A549 (cell line): ENCODE data around the gene CWC22. TPM values are rescaled to one million over a fixed set of nuclear protein-coding genes. Genes with fewer than 3 reads are reported as not detected.

ENCODE experiments used
- ATAC-seq, 2 experiments: fragments of 200-7000 bp in 1 of 2; fragments of >200 bp in 1 of 2; cut with Nextera tagmentation in 1 of 2; cut with Tn5 transposase in 1 of 2; 3 replicates each; pipeline versions ENCODE4 v1.8.0 to v1.9.1; 2018 to 2020; ENCODE audit warnings: mild to moderate bottlenecking in 1 of 2, moderate library complexity in 1 of 2
- CTCF ChIA-PET: fragments of 300-600 bp; sonication (Branson Sonifier 250); formaldehyde crosslinking; extraction: SDS; loops from one replicate; lab custom pipeline; 2021; ENCODE audit warnings: antibody characterized with exemption, inconsistent platforms; lab: Yijun Ruan, JAX
- POLR2A ChIA-PET: fragments of 350-600 bp; formaldehyde crosslinking; extraction: SDS; loops from one replicate; lab custom pipeline; 2021; ENCODE audit warnings: antibody characterized with exemption, inconsistent platforms; lab: Yijun Ruan, JAX
- DNase-seq, 2 experiments: peaks; one replicate each; pipeline versions ENCODE4 v3.0.0 to v3.0.0-alpha.2; 2011 to 2016; ENCODE audit warnings: low read depth in 1 of 2, low spot score in 1 of 2
- FAIRE-seq: peaks from 2 replicates; lab custom pipeline; 2011; peaks lifted over from hg19 to GRCh38; lab: Jason Lieb, UNC
- H3K27ac ChIP-seq, 2 experiments: fragments of >200 bp; sonication (Bioruptor Twin); formaldehyde crosslinking; 3 replicates each; pipeline ENCODE4 v1.5.1; 2016 to 2017
- H3K4me1 ChIP-seq: fragments of >200 bp; sonication (Bioruptor Twin); formaldehyde crosslinking; 3 replicates; pipeline ENCODE4 v1.6.1; 2016
- H3K4me2 ChIP-seq: fragments of >200 bp; sonication (Bioruptor Twin); formaldehyde crosslinking; 3 replicates; pipeline ENCODE4 v1.6.1; 2016
- H3K4me3 ChIP-seq: fragments of >200 bp; sonication (Bioruptor Twin); formaldehyde crosslinking; 3 replicates; pipeline ENCODE4 v1.5.1; 2016
- H3K9me3 ChIP-seq: fragments of >200 bp; sonication (Bioruptor Twin); formaldehyde crosslinking; 3 replicates; pipeline ENCODE4 v1.6.1; 2016
- BHLHE40 ChIP-seq: IDR thresholded peaks from 2 replicates; pipeline ENCODE4 v1.6.1; 2012; ENCODE audit warnings: low read depth, low read length, inconsistent platforms
- CBX8 ChIP-seq: fragments of 200-600 bp; sonication (generic); IDR thresholded peaks from 2 replicates; pipeline ENCODE4 v1.6.1; 2016
- ESRRA ChIP-seq: fragments of 150-350 bp; IDR thresholded peaks from 2 replicates; pipeline ENCODE4 v1.6.1; 2014; ENCODE audit warnings: mild to moderate bottlenecking, low read length, borderline replicate concordance
- FOSB ChIP-seq: fragments of 250-450 bp; sonication (Bioruptor Pico); IDR thresholded peaks from 2 replicates; pipeline ENCODE4 v1.5.0; 2020; ENCODE audit warnings: mild to moderate bottlenecking, moderate library complexity
- GATA3 ChIP-seq: IDR thresholded peaks from 2 replicates; pipeline ENCODE4 v1.6.1; 2012; ENCODE audit warnings: borderline replicate concordance
- HEYL ChIP-seq: fragments of 250-450 bp; sonication (Bioruptor Pico); IDR thresholded peaks from 2 replicates; pipeline ENCODE4 v1.8.0; 2021; ENCODE audit warnings: mild to moderate bottlenecking, moderate library complexity
- HOXB13 ChIP-seq: fragments of 250-450 bp; sonication (Bioruptor Pico); IDR thresholded peaks from 2 replicates; pipeline ENCODE4 v1.5.0; 2020; ENCODE audit warnings: low read depth, mild to moderate bottlenecking, moderate library complexity
- HOXB5 ChIP-seq: fragments of 250-450 bp; sonication (Bioruptor Pico); IDR thresholded peaks from 2 replicates; pipeline ENCODE4 v1.5.0; 2020; ENCODE audit warnings: mild to moderate bottlenecking, moderate library complexity
- KDM5A ChIP-seq: fragments of 200-600 bp; sonication (generic); IDR thresholded peaks from 2 replicates; pipeline ENCODE4 v1.6.1; 2016; ENCODE audit warnings: antibody characterized with exemption, mild to moderate bottlenecking
- MAFK ChIP-seq: fragments of 450-650 bp; IDR thresholded peaks from 2 replicates; pipeline ENCODE4 v1.6.1; 2014; ENCODE audit not compliant: partially characterized antibody
- MAZ ChIP-seq: fragments of 150-350 bp; IDR thresholded peaks from 2 replicates; pipeline ENCODE4 v1.6.1; 2014; ENCODE audit warnings: antibody characterized with exemption, low read depth, low read length, borderline replicate concordance
- MYC ChIP-seq: IDR thresholded peaks from 2 replicates; pipeline ENCODE4 v1.6.1; 2012; ENCODE audit warnings: mild to moderate bottlenecking, inconsistent platforms, low read length, improper control_type of control experiment, borderline replicate concordance
- NPAS2 ChIP-seq: fragments of 250-450 bp; sonication (Bioruptor Pico); IDR thresholded peaks from 2 replicates; pipeline ENCODE4 v1.8.0; 2022; ENCODE audit warnings: mild to moderate bottlenecking, moderate library complexity, borderline replicate concordance
- PHF8 ChIP-seq: fragments of 200-600 bp; sonication (generic); IDR thresholded peaks from 2 replicates; pipeline ENCODE4 v1.6.1; 2016; ENCODE audit warnings: low read depth, mild to moderate bottlenecking, antibody characterized with exemption, moderate library complexity, borderline replicate concordance
- POLR2A ChIP-seq: IDR thresholded peaks from 2 replicates; pipeline ENCODE4 v1.6.1; 2012; ENCODE audit warnings: mild to moderate bottlenecking, low read length
- RAD21 ChIP-seq, 2 experiments: fragments of >200 bp in 1 of 2; sonication (Bioruptor Twin) in 1 of 2; formaldehyde crosslinking in 1 of 2; IDR thresholded peaks in 1 of 2; conservative IDR thresholded peaks in 1 of 2; 2 replicates in 1 of 2; 3 replicates in 1 of 2; pipeline ENCODE4 v1.6.1; 2012 to 2018; ENCODE audit warnings: inconsistent platforms in 1 of 2
- RCOR1 ChIP-seq: fragments of 150-350 bp; IDR thresholded peaks from 2 replicates; pipeline ENCODE4 v1.6.1; 2014; ENCODE audit warnings: antibody characterized with exemption, low read length, low read depth
- RNF2 ChIP-seq: fragments of 200-600 bp; sonication (generic); IDR thresholded peaks from 2 replicates; pipeline ENCODE4 v1.6.1; 2016; ENCODE audit warnings: low read depth, mild to moderate bottlenecking, antibody characterized with exemption, moderate library complexity, borderline replicate concordance
- TFCP2L1 ChIP-seq: fragments of 250-450 bp; sonication (Bioruptor Pico); IDR thresholded peaks from 2 replicates; pipeline ENCODE4 v1.5.0; 2021; ENCODE audit warnings: mild to moderate bottlenecking
- ZC3H11A ChIP-seq: fragments of 450-650 bp; IDR thresholded peaks from 2 replicates; pipeline ENCODE4 v1.6.1; 2014; ENCODE audit warnings: antibody characterized with exemption, mild to moderate bottlenecking
- ZSCAN20 ChIP-seq: fragments of 250-450 bp; sonication (Bioruptor Pico); IDR thresholded peaks from 2 replicates; pipeline ENCODE4 v1.8.0; 2022; ENCODE audit warnings: mild to moderate bottlenecking, moderate library complexity
- WGBS: methylation state at CpG from one replicate; pipeline ENCODE4 v1.1.6; 2017; ENCODE audit errors: missing lambda C conversion rate; 5-methylcytosine and 5-hydroxymethylcytosine counted together
- polyA plus RNA-seq, 4 experiments: library from polyadenylated mRNA; depleted of rRNA in 3 of 4; stranded (reverse); fragments of >200 nt; fragmentation: RNase III in 1 of 4; extraction: RNeasy Plus Mini Kit Qiagen cat#74134 plus additional on column Dnase treatment in 1 of 4; gene quantifications; 2 replicates in 3 of 4; 3 replicates in 1 of 4; pipeline ENCODE4 v1.2.3, GENCODE V29; 2011 to 2017
- TF ChIP-seq, protein P1 (sequence below): IDR thresholded peaks from 2 replicates; pipeline ENCODE4 v1.6.1; 2012
- TF ChIP-seq, protein P2 (sequence below): fragments of >200 bp; sonication (Bioruptor Twin); formaldehyde crosslinking; IDR thresholded peaks from 3 replicates; pipeline ENCODE4 v1.6.1; 2016
- TF ChIP-seq, protein P3 (sequence below): fragments of 250-450 bp; sonication (Bioruptor Pico); IDR thresholded peaks from 2 replicates; pipeline ENCODE4 v1.5.0; 2021; ENCODE audit warnings: mild to moderate bottlenecking, moderate library complexity, borderline replicate concordance
- TF ChIP-seq, protein P4 (sequence below): IDR thresholded peaks from 2 replicates; pipeline ENCODE4 v1.6.1; 2012
- TF ChIP-seq, protein P5 (sequence below): fragments of >200 bp; sonication (Bioruptor Twin); formaldehyde crosslinking; IDR thresholded peaks from 3 replicates; pipeline ENCODE4 v1.5.1; 2016

CWC22 gene
- polyA plus RNA-seq, 2 of the 4 experiments (the other 2 are of a cell fraction): 7.5 to 14.8 TPM

DNA sequence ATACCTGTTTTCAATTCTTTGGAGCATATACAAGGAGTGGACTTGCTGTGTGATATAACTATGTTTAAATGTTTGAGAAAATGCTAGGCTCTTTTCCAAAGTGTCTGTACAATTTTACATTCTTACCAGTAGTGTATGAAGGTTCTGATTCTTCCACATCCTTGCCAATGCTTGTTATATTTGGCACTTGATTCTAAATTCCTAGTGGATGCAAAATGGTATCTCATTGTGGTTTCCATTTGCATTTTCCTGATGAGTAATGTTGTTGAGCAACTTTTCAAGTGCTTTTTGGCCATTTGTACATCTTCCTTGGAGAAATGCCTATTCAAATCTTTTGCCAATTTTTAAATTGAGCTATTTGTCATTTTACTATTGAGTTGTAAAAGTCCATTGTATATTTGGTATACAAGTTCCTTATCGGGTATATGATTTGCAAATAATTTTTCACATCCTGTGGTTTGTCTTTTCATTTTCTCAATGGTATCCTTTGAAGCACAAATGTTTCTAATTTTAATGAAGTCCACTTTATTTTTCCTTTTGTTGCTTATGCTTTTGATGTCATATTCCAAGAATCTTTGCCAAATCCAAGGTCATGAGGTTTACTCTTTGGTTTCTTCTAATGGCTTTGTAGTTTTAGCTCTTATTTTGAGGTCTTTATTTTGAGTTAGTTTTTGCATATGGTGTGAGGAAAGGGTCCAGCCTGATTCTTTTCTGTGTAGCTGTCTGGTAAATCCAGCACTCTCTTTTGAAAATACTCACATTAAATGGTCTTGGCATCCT lies 33.2 kb upstream of the CWC22 start:
- H3K4me3 ChIP-seq: no peak overlapping the region
- CTCF ChIA-PET: no interaction called here
- FAIRE-seq (no peak), DNase-seq (no peak), ATAC-seq (no peak)
- H3K9me3 ChIP-seq: no peaks in the 10 kb centered on the region
- TF ChIP-seq, protein P1, sequence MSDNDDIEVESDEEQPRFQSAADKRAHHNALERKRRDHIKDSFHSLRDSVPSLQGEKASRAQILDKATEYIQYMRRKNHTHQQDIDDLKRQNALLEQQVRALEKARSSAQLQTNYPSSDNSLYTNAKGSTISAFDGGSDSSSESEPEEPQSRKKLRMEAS: no peak
- TF ChIP-seq, protein P2, sequence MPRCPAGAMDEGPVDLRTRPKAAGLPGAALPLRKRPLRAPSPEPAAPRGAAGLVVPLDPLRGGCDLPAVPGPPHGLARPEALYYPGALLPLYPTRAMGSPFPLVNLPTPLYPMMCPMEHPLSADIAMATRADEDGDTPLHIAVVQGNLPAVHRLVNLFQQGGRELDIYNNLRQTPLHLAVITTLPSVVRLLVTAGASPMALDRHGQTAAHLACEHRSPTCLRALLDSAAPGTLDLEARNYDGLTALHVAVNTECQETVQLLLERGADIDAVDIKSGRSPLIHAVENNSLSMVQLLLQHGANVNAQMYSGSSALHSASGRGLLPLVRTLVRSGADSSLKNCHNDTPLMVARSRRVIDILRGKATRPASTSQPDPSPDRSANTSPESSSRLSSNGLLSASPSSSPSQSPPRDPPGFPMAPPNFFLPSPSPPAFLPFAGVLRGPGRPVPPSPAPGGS: no peak
- TF ChIP-seq MYC (no peak), FOSB (CRISPR knock-in tag) (no peak), CBX8 (no peak), BHLHE40 (no peak), RCOR1 (no peak), RNF2 (no peak), NPAS2 (CRISPR knock-in tag) (no peak), MAFK (no peak), ZC3H11A (no peak)
- no peak overlapping the region for H3K27ac ChIP-seq
- POLR2A ChIA-PET: no interaction called here
- 0% methylated on average over 1 of the region's 1 CpG for WGBS
- no peaks in the 10 kb centered on the region for H3K4me1 ChIP-seq
- H3K4me2 ChIP-seq: no peak overlapping the region

DNA sequence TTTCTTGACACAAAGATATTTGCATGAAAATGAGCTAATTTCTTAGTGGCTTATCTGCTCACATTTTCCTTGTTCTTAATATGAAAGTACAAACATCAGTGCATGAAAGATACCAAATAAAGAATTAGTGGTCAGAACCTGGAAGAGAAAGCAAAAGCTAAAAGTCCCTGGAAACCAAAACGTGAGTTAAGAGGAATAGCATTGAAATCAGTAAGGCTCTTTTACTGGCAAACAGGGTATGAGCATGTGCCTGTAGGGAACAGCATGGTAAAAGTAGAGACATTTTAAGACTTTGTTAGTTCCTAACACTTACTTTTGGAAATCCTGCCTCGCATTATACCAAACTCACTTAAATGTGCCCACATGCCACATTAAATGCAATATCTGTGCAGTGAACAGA lies 31.9 kb upstream of the CWC22 start:
- TF ChIP-seq POLR2A (no peak), NPAS2 (CRISPR knock-in tag) (no peak), RCOR1 (no peak), HEYL (CRISPR knock-in tag) (no peak), RAD21 (conservative IDR thresholded peaks at IDR 0.05 in 1 of 2, IDR thresholded peaks at IDR 0.05 in 1 of 2) (no peak), ZSCAN20 (CRISPR knock-in tag) (no peak), MAZ (no peak), HOXB13 (CRISPR knock-in tag) (no peak), KDM5A (no peak), ESRRA (no peak), GATA3 (no peak), ZC3H11A (no peak)
- Histone ChIP-seq H3K27ac (no peak overlapping the region), H3K9me3 (no peaks in the 10 kb centered on the region), H3K4me2 (no peak overlapping the region), H3K4me1 (no peaks in the 10 kb centered on the region), H3K4me3 (no peak overlapping the region)
- FAIRE-seq: no peak
- WGBS: 4% methylated on average over 2 of the region's 2 CpGs
- ATAC-seq: no peak
- POLR2A ChIA-PET: no interaction called here
- CTCF ChIA-PET: interaction anchor here (0.9 kb wide), 1 partner anchor 30 kb away, joined by 3 read pairs; no protein-coding TSS in a partner anchor
- no peak for DNase-seq

DNA sequence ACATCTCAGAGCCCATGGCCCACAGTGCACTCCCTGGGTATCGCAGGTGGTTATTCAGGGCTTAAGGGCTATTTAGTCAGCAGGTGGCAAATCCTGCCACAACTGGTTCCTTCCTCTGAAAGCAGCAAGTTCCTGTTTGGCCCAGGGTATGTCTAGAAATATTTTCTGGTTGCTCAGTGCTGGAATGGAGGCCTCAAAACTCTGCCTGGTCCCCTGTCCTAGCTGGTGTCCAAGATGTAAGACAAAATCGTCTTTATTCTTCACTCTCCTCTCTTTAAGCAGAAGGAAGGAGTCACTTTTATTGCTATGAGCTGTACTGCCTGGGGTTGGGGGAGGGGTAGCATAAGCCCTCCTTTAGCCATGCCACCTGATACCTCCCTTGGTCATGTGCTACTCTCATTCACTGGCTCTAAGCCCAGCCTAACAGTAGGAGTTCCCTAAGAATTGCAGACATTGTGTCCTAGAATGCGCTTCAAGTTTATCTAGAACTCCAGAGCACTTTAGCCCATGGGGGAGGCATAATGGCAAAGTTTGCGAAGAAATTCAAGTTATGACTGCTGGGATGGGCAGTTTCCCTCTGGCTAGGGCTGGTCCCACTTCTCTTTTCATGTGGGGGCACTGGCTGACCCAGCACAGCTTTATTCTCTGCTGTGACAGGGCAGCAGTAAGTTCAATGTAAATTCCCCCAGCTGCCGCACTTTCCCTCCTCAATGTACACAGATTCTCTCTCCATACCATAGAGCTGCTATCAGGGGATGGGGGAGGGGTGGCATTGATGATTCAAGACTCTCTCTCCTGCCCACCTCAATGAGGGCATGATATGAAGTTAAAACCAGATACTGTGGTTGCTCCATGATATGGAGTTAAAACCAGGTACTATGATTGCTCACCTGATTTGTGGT lies 27.1 kb upstream of the CWC22 start:
- ChIA-PET CTCF (no interaction called here), POLR2A (no interaction called here)
- H3K4me1 ChIP-seq: no peaks in the 10 kb centered on the region
- no peaks in the 10 kb centered on the region for H3K9me3 ChIP-seq
- H3K4me2 ChIP-seq: no peak overlapping the region
- FAIRE-seq (no peak), DNase-seq (no peak), ATAC-seq (no peak)
- no peak overlapping the region for H3K27ac ChIP-seq
- 31% methylated on average over 5 of the region's 5 CpGs for WGBS
- H3K4me3 ChIP-seq: no peak overlapping the region
- TF ChIP-seq HOXB5 (CRISPR knock-in tag): no peak
- TF ChIP-seq HEYL (CRISPR knock-in tag): no peak
- TF ChIP-seq, protein P3, sequence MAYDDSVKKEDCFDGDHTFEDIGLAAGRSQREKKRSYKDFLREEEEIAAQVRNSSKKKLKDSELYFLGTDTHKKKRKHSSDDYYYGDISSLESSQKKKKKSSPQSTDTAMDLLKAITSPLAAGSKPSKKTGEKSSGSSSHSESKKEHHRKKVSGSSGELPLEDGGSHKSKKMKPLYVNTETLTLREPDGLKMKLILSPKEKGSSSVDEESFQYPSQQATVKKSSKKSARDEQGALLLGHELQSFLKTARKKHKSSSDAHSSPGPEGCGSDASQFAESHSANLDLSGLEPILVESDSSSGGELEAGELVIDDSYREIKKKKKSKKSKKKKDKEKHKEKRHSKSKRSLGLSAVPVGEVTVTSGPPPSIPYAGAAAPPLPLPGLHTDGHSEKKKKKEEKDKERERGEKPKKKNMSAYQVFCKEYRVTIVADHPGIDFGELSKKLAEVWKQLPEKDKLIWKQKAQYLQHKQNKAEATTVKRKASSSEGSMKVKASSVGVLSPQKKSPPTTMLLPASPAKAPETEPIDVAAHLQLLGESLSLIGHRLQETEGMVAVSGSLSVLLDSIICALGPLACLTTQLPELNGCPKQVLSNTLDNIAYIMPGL (CRISPR knock-in tag): no peak
- TF ChIP-seq, protein P4, sequence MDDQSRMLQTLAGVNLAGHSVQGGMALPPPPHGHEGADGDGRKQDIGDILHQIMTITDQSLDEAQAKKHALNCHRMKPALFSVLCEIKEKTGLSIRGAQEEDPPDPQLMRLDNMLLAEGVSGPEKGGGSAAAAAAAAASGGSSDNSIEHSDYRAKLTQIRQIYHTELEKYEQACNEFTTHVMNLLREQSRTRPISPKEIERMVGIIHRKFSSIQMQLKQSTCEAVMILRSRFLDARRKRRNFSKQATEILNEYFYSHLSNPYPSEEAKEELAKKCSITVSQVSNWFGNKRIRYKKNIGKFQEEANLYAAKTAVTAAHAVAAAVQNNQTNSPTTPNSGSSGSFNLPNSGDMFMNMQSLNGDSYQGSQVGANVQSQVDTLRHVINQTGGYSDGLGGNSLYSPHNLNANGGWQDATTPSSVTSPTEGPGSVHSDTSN: no peak
- no peak for TF ChIP-seq PHF8
- TF ChIP-seq, protein P1: no peak
- no peak for TF ChIP-seq GATA3
- no peak for TF ChIP-seq TFCP2L1 (CRISPR knock-in tag)
- TF ChIP-seq, protein P5, sequence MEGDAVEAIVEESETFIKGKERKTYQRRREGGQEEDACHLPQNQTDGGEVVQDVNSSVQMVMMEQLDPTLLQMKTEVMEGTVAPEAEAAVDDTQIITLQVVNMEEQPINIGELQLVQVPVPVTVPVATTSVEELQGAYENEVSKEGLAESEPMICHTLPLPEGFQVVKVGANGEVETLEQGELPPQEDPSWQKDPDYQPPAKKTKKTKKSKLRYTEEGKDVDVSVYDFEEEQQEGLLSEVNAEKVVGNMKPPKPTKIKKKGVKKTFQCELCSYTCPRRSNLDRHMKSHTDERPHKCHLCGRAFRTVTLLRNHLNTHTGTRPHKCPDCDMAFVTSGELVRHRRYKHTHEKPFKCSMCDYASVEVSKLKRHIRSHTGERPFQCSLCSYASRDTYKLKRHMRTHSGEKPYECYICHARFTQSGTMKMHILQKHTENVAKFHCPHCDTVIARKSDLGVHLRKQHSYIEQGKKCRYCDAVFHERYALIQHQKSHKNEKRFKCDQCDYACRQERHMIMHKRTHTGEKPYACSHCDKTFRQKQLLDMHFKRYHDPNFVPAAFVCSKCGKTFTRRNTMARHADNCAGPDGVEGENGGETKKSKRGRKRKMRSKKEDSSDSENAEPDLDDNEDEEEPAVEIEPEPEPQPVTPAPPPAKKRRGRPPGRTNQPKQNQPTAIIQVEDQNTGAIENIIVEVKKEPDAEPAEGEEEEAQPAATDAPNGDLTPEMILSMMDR: no peak
